Measurements from ENCODE around the gene MARK1. TPM values are rescaled to one million over a fixed set of nuclear protein-coding genes. Genes with fewer than 3 reads are reported as not detected.
"Not testable (repeated sequence)": the region's sequence is repeated elsewhere in the genome, so short reads cannot be mapped to it uniquely, and the experiment has no call there.

Gene MARK1
- total and polyA plus RNA-seq, 7 donors: 0.60 to 15.0 (median 9.3) TPM

- intact Hi-C loops (cut with DNase I): no loop called here
- H3K9me3 ChIP-seq: no peaks in the 10 kb centered on the region
- 90 to 92% methylated on average over 17 of the region's 17 CpGs for WGBS, 2 donors
Observed at GRCh38 chr1:220682901-220683576, 155.1 kb downstream of the MARK1 start.

GRCh38 chr1:220683716-220684115, 155.8 kb downstream of the MARK1 start:
- intact Hi-C loops (cut with DNase I); H3K27me3 ChIP-seq: not testable (repeated sequence)

More at GRCh38 chr1:220682901-220683576, 155.1 kb downstream of the MARK1 start:
- no peaks in the 10 kb centered on the region for H3K27me3 ChIP-seq
- H3K36me3 ChIP-seq: no peaks in the 10 kb centered on the region
- H3K27ac ChIP-seq: no peak overlapping the region
- no peak for TF ChIP-seq EP300 (IDR thresholded peaks at IDR 0.05)
- TF ChIP-seq, protein P1, sequence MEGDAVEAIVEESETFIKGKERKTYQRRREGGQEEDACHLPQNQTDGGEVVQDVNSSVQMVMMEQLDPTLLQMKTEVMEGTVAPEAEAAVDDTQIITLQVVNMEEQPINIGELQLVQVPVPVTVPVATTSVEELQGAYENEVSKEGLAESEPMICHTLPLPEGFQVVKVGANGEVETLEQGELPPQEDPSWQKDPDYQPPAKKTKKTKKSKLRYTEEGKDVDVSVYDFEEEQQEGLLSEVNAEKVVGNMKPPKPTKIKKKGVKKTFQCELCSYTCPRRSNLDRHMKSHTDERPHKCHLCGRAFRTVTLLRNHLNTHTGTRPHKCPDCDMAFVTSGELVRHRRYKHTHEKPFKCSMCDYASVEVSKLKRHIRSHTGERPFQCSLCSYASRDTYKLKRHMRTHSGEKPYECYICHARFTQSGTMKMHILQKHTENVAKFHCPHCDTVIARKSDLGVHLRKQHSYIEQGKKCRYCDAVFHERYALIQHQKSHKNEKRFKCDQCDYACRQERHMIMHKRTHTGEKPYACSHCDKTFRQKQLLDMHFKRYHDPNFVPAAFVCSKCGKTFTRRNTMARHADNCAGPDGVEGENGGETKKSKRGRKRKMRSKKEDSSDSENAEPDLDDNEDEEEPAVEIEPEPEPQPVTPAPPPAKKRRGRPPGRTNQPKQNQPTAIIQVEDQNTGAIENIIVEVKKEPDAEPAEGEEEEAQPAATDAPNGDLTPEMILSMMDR (IDR thresholded peaks at IDR 0.05): no peak
- no peak for TF ChIP-seq POLR2AphosphoS5 (IDR thresholded peaks at IDR 0.05)
- TF ChIP-seq POLR2A (IDR thresholded peaks at IDR 0.05): no peak
- no peak overlapping the region for H3K4me3 ChIP-seq
- DNase-seq: no peak
- H3K4me1 ChIP-seq: no peaks in the 10 kb centered on the region

GRCh38 chr1:220684890-220685289, 157.0 kb downstream of the MARK1 start:
- Histone ChIP-seq H3K27me3 (no peaks in the 10 kb centered on the region), H3K27ac (no peak overlapping the region), H3K4me3 (no peak overlapping the region), H3K9me3 (no peaks in the 10 kb centered on the region), H3K4me1 (peaks cover 0 to 6% (median 4%) of the 10 kb centered on the region in 4 donors), H3K36me3 (no peaks in the 10 kb centered on the region)
- TF ChIP-seq POLR2A (IDR thresholded peaks at IDR 0.05) (no peak), POLR2AphosphoS5 (IDR thresholded peaks at IDR 0.05) (no peak)
- TF ChIP-seq, protein P1 (IDR thresholded peaks at IDR 0.05): no peak
- intact Hi-C loops (cut with DNase I): no loop called here
- 73 to 80% methylated on average over 4 of the region's 4 CpGs for WGBS, 2 donors
- no peak for DNase-seq

More at GRCh38 chr1:220683716-220684115, 155.8 kb downstream of the MARK1 start:
- H3K9me3 ChIP-seq, H3K4me1 ChIP-seq, DNase-seq, H3K4me3 ChIP-seq, H3K36me3 ChIP-seq, H3K27ac ChIP-seq: not testable (repeated sequence)
- 95 to 96% methylated on average over 12 of the region's 12 CpGs for WGBS, 2 donors

GRCh38 chr1:220685879-220686278, 157.9 kb downstream of the MARK1 start:
- DNase-seq: no peak
- intact Hi-C loops (cut with DNase I): no loop called here
- H3K36me3 ChIP-seq: no peaks in the 10 kb centered on the region
- no peaks in the 10 kb centered on the region for H3K27me3 ChIP-seq
- peaks cover 0 to 15% (median 12%) of the 10 kb centered on the region in 4 donors for H3K4me1 ChIP-seq
- no peak overlapping the region for H3K27ac ChIP-seq
- H3K4me3 ChIP-seq: no peak overlapping the region
- 79 to 89% methylated on average over 3 of the region's 3 CpGs for WGBS, 2 donors
- H3K9me3 ChIP-seq: no peaks in the 10 kb centered on the region
- no peak for TF ChIP-seq EP300 (IDR thresholded peaks at IDR 0.05)
- no peak for TF ChIP-seq POLR2A (IDR thresholded peaks at IDR 0.05)
- TF ChIP-seq POLR2AphosphoS5 (IDR thresholded peaks at IDR 0.05): no peak
- TF ChIP-seq, protein P1 (IDR thresholded peaks at IDR 0.05): no peak

DNA sequence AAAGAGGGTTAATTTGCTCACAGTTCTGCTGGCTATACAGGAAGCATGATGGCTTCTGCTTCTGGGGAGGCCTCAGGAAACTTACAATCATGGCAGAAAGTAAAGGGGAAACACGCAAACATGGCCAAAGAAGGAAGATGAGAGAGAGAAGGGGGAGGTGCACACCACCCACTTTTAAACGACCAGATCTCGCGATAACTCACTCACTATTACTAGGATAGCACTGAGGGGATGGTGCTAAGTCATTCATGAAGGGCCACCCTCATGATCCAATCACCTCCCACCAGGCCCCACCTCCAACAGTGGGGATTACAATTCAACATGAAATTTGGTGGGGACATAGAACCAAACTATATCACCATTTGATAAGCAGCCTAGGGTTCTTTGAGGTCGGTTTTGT, 159.9 kb downstream of the MARK1 start:
- WGBS, 2 donors: 87 to 88% methylated on average over 5 of the region's 5 CpGs
- intact Hi-C loops (cut with DNase I): no loop called here

More for the DNA sequence above, 159.9 kb downstream of the MARK1 start:
- no peak for DNase-seq
- no peaks in the 10 kb centered on the region for H3K9me3 ChIP-seq
- H3K4me3 ChIP-seq: no peak overlapping the region
- H3K27me3 ChIP-seq: no peaks in the 10 kb centered on the region
- H3K4me1 ChIP-seq: peaks cover 0 to 19% (median 15%) of the 10 kb centered on the region in 4 donors
- no peaks in the 10 kb centered on the region for H3K36me3 ChIP-seq
- H3K27ac ChIP-seq: no peak overlapping the region
- TF ChIP-seq, protein P1 (IDR thresholded peaks at IDR 0.05): no peak
- no peak for TF ChIP-seq EP300 (IDR thresholded peaks at IDR 0.05)
- TF ChIP-seq POLR2A (IDR thresholded peaks at IDR 0.05): no peak
- no peak for TF ChIP-seq POLR2AphosphoS5 (IDR thresholded peaks at IDR 0.05)

All from sigmoid colon (tissue), 7 donors.